ENCODE measurements around the gene TSPEAR. TPM values are rescaled to one million over a fixed set of nuclear protein-coding genes. Genes with fewer than 3 reads are reported as not detected.

The TSPEAR gene
- total RNA-seq, 1 experiment from 2014 or later, result not detected

- no peak for TF ChIP-seq CTCF (IDR thresholded peaks at IDR 0.05; ENCODE audit: unreplicated experiment)
- Mint-ChIP-seq H3K4me3 (ENCODE audit: low read depth, unreplicated experiment) (no peak overlapping the region), H3K27ac (ENCODE audit: unreplicated experiment) (no peak overlapping the region), H3K9me3 (ENCODE audit: low read depth, unreplicated experiment) (peaks cover 5% of the 10 kb centered on the region), H3K36me3 (ENCODE audit: insufficient read depth, unreplicated experiment) (no peaks in the 10 kb centered on the region), H3K27me3 (ENCODE audit: unreplicated experiment) (peaks cover 67% of the 10 kb centered on the region), H3K4me1 (ENCODE audit: low read depth, unreplicated experiment) (no peaks in the 10 kb centered on the region)
- CTCF ChIA-PET, result no interaction called here
- no TSS peak for BruUV-seq (replicated peaks)
- DNase-seq, result no peak
- intact Hi-C loops (cut with micrococcal nuclease; ENCODE audit: unreplicated experiment), result no loop called here
Measured at GRCh38 chr21:44497703-44498126, 213.7 kb downstream of the TSPEAR start.

- TF ChIP-seq CTCF (IDR thresholded peaks at IDR 0.05; ENCODE audit: unreplicated experiment), result no peak
- intact Hi-C loops (cut with micrococcal nuclease; ENCODE audit: unreplicated experiment), result no loop called here
- no peak for DNase-seq
- CTCF ChIA-PET, result no interaction called here
- Mint-ChIP-seq H3K9me3 (ENCODE audit: low read depth, unreplicated experiment) (peaks cover 7% of the 10 kb centered on the region), H3K4me3 (ENCODE audit: low read depth, unreplicated experiment) (no peak overlapping the region), H3K27ac (ENCODE audit: unreplicated experiment) (no peak overlapping the region), H3K36me3 (ENCODE audit: insufficient read depth, unreplicated experiment) (no peaks in the 10 kb centered on the region), H3K27me3 (ENCODE audit: unreplicated experiment) (peaks cover 75% of the 10 kb centered on the region), H3K4me1 (ENCODE audit: low read depth, unreplicated experiment) (no peaks in the 10 kb centered on the region)
- BruUV-seq (replicated peaks), result no TSS peak
Measured at GRCh38 chr21:44496564-44497550, 214.5 kb downstream of the TSPEAR start.

- BruUV-seq (replicated peaks), result no TSS peak
Measured at GRCh38 chr21:44495611-44496563, 215.5 kb downstream of the TSPEAR start.

More at GRCh38 chr21:44495611-44496563, 215.5 kb downstream of the TSPEAR start:
- CTCF ChIA-PET, result no interaction called here
- TF ChIP-seq CTCF (IDR thresholded peaks at IDR 0.05; ENCODE audit: unreplicated experiment), result no peak
- Mint-ChIP-seq H3K4me3 (ENCODE audit: low read depth, unreplicated experiment) (no peak overlapping the region), H3K27ac (ENCODE audit: unreplicated experiment) (no peak overlapping the region), H3K4me1 (ENCODE audit: low read depth, unreplicated experiment) (no peaks in the 10 kb centered on the region), H3K9me3 (ENCODE audit: low read depth, unreplicated experiment) (peaks cover 7% of the 10 kb centered on the region), H3K36me3 (ENCODE audit: insufficient read depth, unreplicated experiment) (no peaks in the 10 kb centered on the region), H3K27me3 (ENCODE audit: unreplicated experiment) (peaks cover 75% of the 10 kb centered on the region)
- DNase-seq, result no peak
- intact Hi-C loops (cut with micrococcal nuclease; ENCODE audit: unreplicated experiment), result no loop called here

Data from Calu3 (cell line).